ENCODE measurements around the gene BGLAP.

Gene BGLAP

DNA sequence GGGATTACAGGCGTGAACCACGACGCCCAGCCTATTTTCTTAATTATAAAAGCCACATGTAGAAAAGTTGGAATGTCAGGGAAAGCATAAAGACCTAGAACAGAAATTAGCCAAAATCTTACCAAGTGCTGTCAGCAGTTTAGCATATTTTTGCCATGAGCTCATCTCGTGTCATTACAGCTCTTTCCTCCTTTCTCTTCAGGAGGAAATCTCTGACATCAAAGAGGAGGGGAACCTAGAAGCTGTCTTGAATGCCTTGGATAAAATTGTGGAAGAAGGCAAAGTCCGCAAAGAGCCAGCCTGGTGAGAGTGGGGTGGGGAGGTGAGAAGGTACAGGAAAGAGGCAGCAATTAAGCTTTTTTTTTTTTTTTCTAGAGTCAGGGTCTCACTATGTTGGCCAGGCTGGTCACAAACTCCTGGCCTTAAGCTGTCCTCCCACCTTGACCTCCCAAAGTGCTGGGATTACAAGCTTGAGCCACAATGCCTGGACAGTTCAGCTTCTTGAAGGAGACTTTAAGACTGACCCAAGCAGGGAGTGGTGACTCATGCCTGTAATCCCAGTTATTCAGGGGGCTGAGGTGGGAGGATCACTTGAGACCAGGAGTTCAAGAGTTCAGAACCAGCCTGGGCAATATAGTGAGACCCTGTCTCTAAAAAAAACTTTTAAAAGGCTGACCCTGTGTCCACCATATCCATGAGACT, 8.4 kb upstream of the BGLAP start:
- ATAC-seq (ENCODE audit: insufficient read depth, low read depth): no peak
- Histone ChIP-seq H3K9ac (ENCODE audit: low read depth, low read length) (no peak overlapping the region), H2AFZ (ENCODE audit: low read depth, low read length) (no peak overlapping the region), H3K27ac (ENCODE audit: low read length) (no peak overlapping the region), H3K4me1 (ENCODE audit: insufficient read depth, low read length) (no peaks in the 10 kb centered on the region), H3K27me3 (ENCODE audit: insufficient read depth, low read length, poor library complexity) (no peaks in the 10 kb centered on the region), H4K20me1 (ENCODE audit: insufficient read depth, low read length) (no peaks in the 10 kb centered on the region; the same call in 1 of the 2 replicates), H3K4me3 (ENCODE audit: low read depth in 1 of 2, low read length in 2 of 2) (no peak overlapping the region), H3K4me2 (ENCODE audit: insufficient read depth, low read length) (no peak overlapping the region), H3K79me2 (ENCODE audit: insufficient read depth, low read length) (no peaks in the 10 kb centered on the region), H3K9me3 (ENCODE audit: insufficient read depth, low read length, severe bottlenecking) (no peaks in the 10 kb centered on the region), H3K36me3 (ENCODE audit: insufficient read depth, low read length) (peaks cover 39% of the 10 kb centered on the region)
- DNase-seq: no peak
- TF ChIP-seq EZH2 (IDR thresholded peaks at IDR 0.05; ENCODE audit: borderline replicate concordance, low read depth, low read length, severe bottlenecking): no peak

DNA sequence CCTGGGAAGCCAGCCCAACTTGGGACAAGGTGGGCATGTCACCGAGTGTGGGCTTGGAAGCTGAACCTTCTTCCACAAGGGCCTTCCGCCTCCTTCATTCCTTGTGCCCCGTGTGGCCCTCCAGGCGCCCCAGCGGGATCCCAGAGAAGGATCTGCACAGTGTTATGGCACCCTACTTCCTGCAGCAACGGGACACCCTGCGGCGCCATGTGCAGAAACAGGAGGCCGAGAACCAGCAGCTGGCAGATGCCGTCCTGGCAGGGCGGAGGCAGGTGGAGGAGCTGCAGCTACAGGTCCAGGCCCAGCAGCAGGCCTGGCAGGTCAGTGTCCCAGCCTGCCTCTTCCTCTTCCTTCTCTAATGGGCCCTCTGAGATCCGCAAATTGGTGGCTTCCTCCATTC, 5.8 kb upstream of the BGLAP start:
- Histone ChIP-seq H3K9me3 (ENCODE audit: insufficient read depth, low read length, severe bottlenecking) (no peaks in the 10 kb centered on the region), H2AFZ (ENCODE audit: low read depth, low read length) (no peak overlapping the region), H3K79me2 (ENCODE audit: insufficient read depth, low read length) (no peaks in the 10 kb centered on the region), H3K4me3 (ENCODE audit: low read depth in 1 of 2, low read length in 2 of 2) (no peak overlapping the region), H3K9ac (ENCODE audit: low read depth, low read length) (no peak overlapping the region), H3K36me3 (ENCODE audit: insufficient read depth, low read length) (peaks cover 50% of the 10 kb centered on the region), H3K27ac (ENCODE audit: low read length) (no peak overlapping the region), H3K4me2 (ENCODE audit: insufficient read depth, low read length) (no peak overlapping the region), H4K20me1 (ENCODE audit: insufficient read depth, low read length) (no peaks in the 10 kb centered on the region; the same call in 1 of the 2 replicates), H3K4me1 (ENCODE audit: insufficient read depth, low read length) (no peaks in the 10 kb centered on the region), H3K27me3 (ENCODE audit: insufficient read depth, low read length, poor library complexity) (no peaks in the 10 kb centered on the region)
- ATAC-seq (ENCODE audit: insufficient read depth, low read depth) (no peak), DNase-seq (no peak)
- TF ChIP-seq, protein P1, sequence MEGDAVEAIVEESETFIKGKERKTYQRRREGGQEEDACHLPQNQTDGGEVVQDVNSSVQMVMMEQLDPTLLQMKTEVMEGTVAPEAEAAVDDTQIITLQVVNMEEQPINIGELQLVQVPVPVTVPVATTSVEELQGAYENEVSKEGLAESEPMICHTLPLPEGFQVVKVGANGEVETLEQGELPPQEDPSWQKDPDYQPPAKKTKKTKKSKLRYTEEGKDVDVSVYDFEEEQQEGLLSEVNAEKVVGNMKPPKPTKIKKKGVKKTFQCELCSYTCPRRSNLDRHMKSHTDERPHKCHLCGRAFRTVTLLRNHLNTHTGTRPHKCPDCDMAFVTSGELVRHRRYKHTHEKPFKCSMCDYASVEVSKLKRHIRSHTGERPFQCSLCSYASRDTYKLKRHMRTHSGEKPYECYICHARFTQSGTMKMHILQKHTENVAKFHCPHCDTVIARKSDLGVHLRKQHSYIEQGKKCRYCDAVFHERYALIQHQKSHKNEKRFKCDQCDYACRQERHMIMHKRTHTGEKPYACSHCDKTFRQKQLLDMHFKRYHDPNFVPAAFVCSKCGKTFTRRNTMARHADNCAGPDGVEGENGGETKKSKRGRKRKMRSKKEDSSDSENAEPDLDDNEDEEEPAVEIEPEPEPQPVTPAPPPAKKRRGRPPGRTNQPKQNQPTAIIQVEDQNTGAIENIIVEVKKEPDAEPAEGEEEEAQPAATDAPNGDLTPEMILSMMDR (IDR thresholded peaks at IDR 0.05; ENCODE audit: borderline replicate concordance, extremely low read depth, low read length, poor library complexity, severe bottlenecking): no peak
- no peak for TF ChIP-seq EZH2 (IDR thresholded peaks at IDR 0.05; ENCODE audit: borderline replicate concordance, low read depth, low read length, severe bottlenecking)

DNA sequence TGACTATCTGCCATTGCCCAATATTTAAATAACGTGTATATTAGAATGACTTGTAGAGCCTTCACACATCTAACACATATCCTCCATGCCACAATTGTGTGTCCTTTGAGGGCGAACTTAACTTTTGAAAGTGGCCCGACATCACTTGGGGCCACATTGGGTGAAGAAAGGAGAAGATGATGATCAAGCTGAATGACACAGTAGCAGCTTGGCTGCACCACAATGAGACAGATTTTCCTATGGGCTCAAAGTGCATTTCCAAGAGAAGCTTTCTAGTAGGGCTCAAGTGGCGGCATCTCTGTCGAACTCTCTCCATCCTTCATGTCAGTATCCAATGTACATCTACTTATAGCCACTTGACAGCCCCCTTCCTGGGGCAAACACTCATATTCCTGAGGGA, 3.7 kb upstream of the BGLAP start:
- Histone ChIP-seq H3K4me2 (ENCODE audit: insufficient read depth, low read length) (no peak overlapping the region), H3K9ac (ENCODE audit: low read depth, low read length) (no peak overlapping the region), H4K20me1 (ENCODE audit: insufficient read depth, low read length) (no peaks in the 10 kb centered on the region), H3K27me3 (ENCODE audit: insufficient read depth, low read length, poor library complexity) (no peaks in the 10 kb centered on the region), H3K79me2 (ENCODE audit: insufficient read depth, low read length) (no peaks in the 10 kb centered on the region), H3K4me1 (ENCODE audit: insufficient read depth, low read length) (no peaks in the 10 kb centered on the region), H3K9me3 (ENCODE audit: insufficient read depth, low read length, severe bottlenecking) (no peaks in the 10 kb centered on the region), H2AFZ (ENCODE audit: low read depth, low read length) (no peak overlapping the region), H3K27ac (ENCODE audit: low read length) (no peak overlapping the region), H3K36me3 (ENCODE audit: insufficient read depth, low read length) (peaks cover 50% of the 10 kb centered on the region), H3K4me3 (ENCODE audit: low read depth in 1 of 2, low read length in 2 of 2) (no peak overlapping the region)
- DNase-seq (no peak), ATAC-seq (ENCODE audit: insufficient read depth, low read depth) (no peak)
- TF ChIP-seq EZH2 (IDR thresholded peaks at IDR 0.05; ENCODE audit: borderline replicate concordance, low read depth, low read length, severe bottlenecking): no peak
- TF ChIP-seq, protein P1 (IDR thresholded peaks at IDR 0.05; ENCODE audit: borderline replicate concordance, extremely low read depth, low read length, poor library complexity, severe bottlenecking): no peak

DNA sequence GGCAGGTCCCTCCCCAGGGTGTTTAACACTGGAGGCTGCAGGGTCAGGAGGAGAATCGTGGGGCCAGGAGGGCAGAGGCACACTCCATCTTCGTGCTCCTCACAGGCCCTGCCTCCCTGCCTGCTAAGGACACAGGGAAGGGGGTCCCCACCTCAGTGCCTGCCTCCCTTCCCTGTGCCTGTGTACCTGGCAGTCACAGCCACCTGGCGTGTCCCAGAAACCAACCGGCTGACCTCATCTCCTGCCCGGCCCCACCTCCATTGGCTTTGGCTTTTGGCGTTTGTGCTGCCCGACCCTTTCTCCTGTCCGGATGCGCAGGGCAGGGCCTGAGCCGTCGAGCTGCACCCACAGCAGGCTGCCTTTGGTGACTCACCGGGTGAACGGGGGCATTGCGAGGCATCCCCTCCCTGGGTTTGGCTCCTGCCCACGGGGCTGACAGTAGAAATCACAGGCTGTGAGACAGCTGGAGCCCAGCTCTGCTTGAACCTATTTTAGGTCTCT, 623 bp upstream of the BGLAP start:
- Histone ChIP-seq H3K36me3 (ENCODE audit: insufficient read depth, low read length) (peaks cover 39% of the 10 kb centered on the region), H3K27ac (ENCODE audit: low read length) (no peak overlapping the region), H2AFZ (ENCODE audit: low read depth, low read length) (no peak overlapping the region), H3K4me3 (ENCODE audit: low read depth in 1 of 2, low read length in 2 of 2) (no peak overlapping the region), H3K4me2 (ENCODE audit: insufficient read depth, low read length) (no peak overlapping the region), H3K9me3 (ENCODE audit: insufficient read depth, low read length, severe bottlenecking) (no peaks in the 10 kb centered on the region), H3K9ac (ENCODE audit: low read depth, low read length) (no peak overlapping the region), H3K4me1 (ENCODE audit: insufficient read depth, low read length) (no peaks in the 10 kb centered on the region), H4K20me1 (ENCODE audit: insufficient read depth, low read length) (no peaks in the 10 kb centered on the region), H3K79me2 (ENCODE audit: insufficient read depth, low read length) (no peaks in the 10 kb centered on the region), H3K27me3 (ENCODE audit: insufficient read depth, low read length, poor library complexity) (no peaks in the 10 kb centered on the region)
- ATAC-seq (ENCODE audit: insufficient read depth, low read depth) (no peak), DNase-seq (no peak)
- TF ChIP-seq, protein P1 (IDR thresholded peaks at IDR 0.05; ENCODE audit: borderline replicate concordance, extremely low read depth, low read length, poor library complexity, severe bottlenecking): no peak
- no peak for TF ChIP-seq EZH2 (IDR thresholded peaks at IDR 0.05; ENCODE audit: borderline replicate concordance, low read depth, low read length, severe bottlenecking)

Data from DND-41 (cell line).